ENCODE measurements around the gene ZNF581. TPM values are rescaled to one million over a fixed set of nuclear protein-coding genes. Genes with fewer than 3 reads are reported as not detected.

The ZNF581 gene
- total RNA-seq, 4 donors from 2014 or later: 9.9 to 17.3 (median 13.7) TPM

GRCh38 chr19:55626350-55626749, 17.1 kb upstream of the ZNF581 start:
- Histone ChIP-seq H3K27ac (no peak overlapping the region), H3K9me3 (no peaks in the 10 kb centered on the region), H3K4me1 (peaks cover 17 to 19% of the 10 kb centered on the region in 2 donors), H3K27me3 (no peaks in the 10 kb centered on the region), H3K36me3 (peaks cover 0 to 5% of the 10 kb centered on the region in 2 donors), H3K4me3 (no peak overlapping the region)
- no peak for TF ChIP-seq CTCF (IDR thresholded peaks at IDR 0.05 in 4 of 5, conservative IDR thresholded peaks at IDR 0.05 in 1 of 5)
- in situ Hi-C loops (cut with MboI; ENCODE audit: low sequenced_read_pairs in 4 of 4): loop anchor here in 3 of 4 donors (5.0 to 25.0 kb wide), 2 partner anchors 109 to 489 kb away; partner anchors contain the start of gene TNNT1 (in 1 of the 3)
- ATAC-seq (no peak), DNase-seq (no peak)
- intact Hi-C loops (cut with DNase I; ENCODE audit: low total_unique reads): no loop called here

DNA sequence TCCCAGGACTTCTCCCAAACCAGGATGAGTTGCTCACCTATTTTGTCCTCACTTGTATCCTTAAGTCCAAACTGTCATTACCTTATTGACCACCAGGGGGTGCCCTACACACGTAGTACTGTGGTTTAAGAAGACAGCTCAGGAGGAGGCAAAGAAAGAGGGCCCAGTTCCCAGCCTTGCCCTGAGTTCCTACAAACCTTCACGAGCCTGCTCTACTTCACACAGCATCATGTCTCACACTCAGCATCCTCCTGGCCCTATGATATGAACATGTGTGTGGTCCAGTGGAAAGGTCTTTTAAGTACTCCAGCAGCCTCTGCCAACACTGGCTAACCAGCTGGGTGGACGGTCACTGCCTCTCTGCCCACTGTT, 11.0 kb upstream of the ZNF581 start:
- DNase-seq (peak; percentile 82 to 91), ATAC-seq (peak; percentile 59 to 70)
- H3K27ac ChIP-seq: peak overlapping the region; percentile 90 to 100 (median 98)
- no peaks in the 10 kb centered on the region for H3K9me3 ChIP-seq
- TF ChIP-seq CTCF (IDR thresholded peaks at IDR 0.05 in 4 of 5, conservative IDR thresholded peaks at IDR 0.05 in 1 of 5) (peak; percentile 86 to 95 (median 91)), POLR2A (IDR thresholded peaks at IDR 0.05) (no peak)
- H3K4me3 ChIP-seq: no peak overlapping the region
- no peaks in the 10 kb centered on the region for H3K27me3 ChIP-seq
- intact Hi-C loops (cut with DNase I; ENCODE audit: low total_unique reads): loop anchor here (1.0 to 5.0 kb wide), 3 partner anchors 21 to 165 kb away; no protein-coding TSS in a partner anchor
- in situ Hi-C loops (cut with MboI; ENCODE audit: low sequenced_read_pairs in 4 of 4): loop anchor here in 3 of 4 donors (10.0 to 25.0 kb wide), 3 partner anchors 48 to 495 kb away; partner anchors contain the start of genes TNNT1 (in 1 of the 3) and ZNF579 (in 1 of the 3)
- H3K36me3 ChIP-seq: no peaks in the 10 kb centered on the region
- H3K4me1 ChIP-seq: peaks cover 24 to 27% of the 10 kb centered on the region in 2 donors

GRCh38 chr19:55633861-55634260, 9.6 kb upstream of the ZNF581 start:
- intact Hi-C loops (cut with DNase I; ENCODE audit: low total_unique reads): loop anchor here (2.0 to 5.0 kb wide), 2 partner anchors 53 to 167 kb away; partner anchors contain the start of gene ZNF579
- DNase-seq (no peak), ATAC-seq (no peak)
- in situ Hi-C loops (cut with MboI; ENCODE audit: low sequenced_read_pairs in 4 of 4): loop anchor here in 3 of 4 donors (10.0 to 25.0 kb wide), 3 partner anchors 49 to 497 kb away; partner anchors contain the start of genes TNNT1 (in 1 of the 3) and ZNF579 (in 1 of the 3)
- Histone ChIP-seq H3K4me1 (peaks cover 38 to 39% of the 10 kb centered on the region in 2 donors), H3K4me3 (peak overlapping the region in 2 of 4 donors; percentile 92), H3K9me3 (no peaks in the 10 kb centered on the region), H3K36me3 (no peaks in the 10 kb centered on the region), H3K27me3 (no peaks in the 10 kb centered on the region), H3K27ac (peak overlapping the region; percentile 90 to 100 (median 98))
- no peak for TF ChIP-seq CTCF (IDR thresholded peaks at IDR 0.05 in 4 of 5, conservative IDR thresholded peaks at IDR 0.05 in 1 of 5)
- no peak for TF ChIP-seq POLR2A (IDR thresholded peaks at IDR 0.05)

GRCh38 chr19:55635334-55635717, 8.1 kb upstream of the ZNF581 start:
- peak overlapping the region; percentile 92 to 100 (median 96) for H3K4me3 ChIP-seq
- peak overlapping the region; percentile 90 to 100 (median 98) for H3K27ac ChIP-seq
- intact Hi-C loops (cut with DNase I; ENCODE audit: low total_unique reads) (loop anchor here (2.0 to 5.0 kb wide), 2 partner anchors 38 to 55 kb away; partner anchors contain the start of genes FIZ1 and ZNF579), in situ Hi-C loops (cut with MboI; ENCODE audit: low sequenced_read_pairs in 4 of 4) (loop anchor here in 3 of 4 donors (10.0 to 25.0 kb wide), 3 partner anchors 51 to 498 kb away; partner anchors contain the start of genes TNNT1 (in 1 of the 3) and ZNF579 (in 1 of the 3))
- H3K9me3 ChIP-seq: no peaks in the 10 kb centered on the region
- no peaks in the 10 kb centered on the region for H3K27me3 ChIP-seq
- DNase-seq (no peak), ATAC-seq (peak in 1 of 2 donors; percentile 4)
- no peak for TF ChIP-seq CTCF (IDR thresholded peaks at IDR 0.05 in 4 of 5, conservative IDR thresholded peaks at IDR 0.05 in 1 of 5)
- no peak for TF ChIP-seq POLR2A (IDR thresholded peaks at IDR 0.05)
- peaks cover 47 to 53% of the 10 kb centered on the region in 2 donors for H3K4me1 ChIP-seq
- no peaks in the 10 kb centered on the region for H3K36me3 ChIP-seq

Measured in gastrocnemius medialis (tissue), 4 donors.